Lower leg skin (tissue), 3 donors: Measurements from ENCODE around the gene XRCC4.

Experiments used
- CTCF ChIP-seq, 3 donors: fragments of 450-650 bp; IDR thresholded peaks; one replicate each; pipeline ENCODE4 v1.5.1; 2016; ENCODE audit warnings: antibody characterized with exemption in 3 of 3, mild to moderate bottlenecking in 3 of 3, moderate library complexity in 2 of 3
- POLR2A ChIP-seq, 2 donors: fragments of 450-650 bp; IDR thresholded peaks; one replicate each; pipeline ENCODE4 v1.6.1; 2016 to 2017; ENCODE audit warnings: antibody characterized with exemption in 2 of 2, mild to moderate bottlenecking in 1 of 2, moderate library complexity in 1 of 2

GRCh38 chr5:83085106-83085505, 7.8 kb downstream of the XRCC4 start:
- TF ChIP-seq CTCF (IDR thresholded peaks at IDR 0.05) (no peak), POLR2A (IDR thresholded peaks at IDR 0.05) (no peak)
